ENCODE results near the gene CXXC1.

- no peak for TF ChIP-seq POLR2A (IDR thresholded peaks at IDR 0.05)
- no peak for TF ChIP-seq CTCF (IDR thresholded peaks at IDR 0.05)
- no peak for TF ChIP-seq EP300 (IDR thresholded peaks at IDR 0.05)
Observed at GRCh38 chr18:50312296-50313030, 25.0 kb upstream of the CXXC1 start.
